ENCODE measurements around the gene TELO2.

TELO2 gene

GRCh38 chr16:1509307-1510221 is 16.4 kb downstream of the TELO2 start:
- no peak for TF ChIP-seq CTCF (IDR thresholded peaks at IDR 0.05; ENCODE audit: low read length, missing control alignments)

GRCh38 chr16:1510272-1510671 is 17.1 kb downstream of the TELO2 start:
- TF ChIP-seq CTCF (IDR thresholded peaks at IDR 0.05; ENCODE audit: low read length, missing control alignments): no peak

More at GRCh38 chr16:1509307-1510221, 16.4 kb downstream of the TELO2 start:
- no peak overlapping the region for H3K4me3 ChIP-seq (replicated peaks; ENCODE audit: low read depth, low read length)
- DNase-seq (ENCODE audit: low read depth): no peak

GRCh38 chr16:1510941-1511351 is 17.8 kb downstream of the TELO2 start:
- no peak for TF ChIP-seq CTCF (IDR thresholded peaks at IDR 0.05; ENCODE audit: low read length, missing control alignments)
- no peak for DNase-seq (ENCODE audit: low read depth)
- H3K4me3 ChIP-seq (replicated peaks; ENCODE audit: low read depth, low read length): no peak overlapping the region

More at GRCh38 chr16:1510272-1510671, 17.1 kb downstream of the TELO2 start:
- H3K4me3 ChIP-seq (replicated peaks; ENCODE audit: low read depth, low read length): no peak overlapping the region
- no peak for DNase-seq (ENCODE audit: low read depth)

- no peak for TF ChIP-seq CTCF (IDR thresholded peaks at IDR 0.05; ENCODE audit: low read length, missing control alignments)
- DNase-seq (ENCODE audit: low read depth): no peak
Observed at GRCh38 chr16:1511662-1512569, 18.8 kb downstream of the TELO2 start.

GRCh38 chr16:1512774-1513173 is 19.6 kb downstream of the TELO2 start:
- no peak overlapping the region for H3K4me3 ChIP-seq (replicated peaks; ENCODE audit: low read depth, low read length)
- DNase-seq (ENCODE audit: low read depth): no peak
- TF ChIP-seq CTCF (IDR thresholded peaks at IDR 0.05; ENCODE audit: low read length, missing control alignments): no peak

More at GRCh38 chr16:1511662-1512569, 18.8 kb downstream of the TELO2 start:
- H3K4me3 ChIP-seq (replicated peaks; ENCODE audit: low read depth, low read length): no peak overlapping the region

- no peak for TF ChIP-seq CTCF (IDR thresholded peaks at IDR 0.05; ENCODE audit: low read length, missing control alignments)
- DNase-seq (ENCODE audit: low read depth): no peak
- H3K4me3 ChIP-seq (replicated peaks; ENCODE audit: low read depth, low read length): no peak overlapping the region
Observed at GRCh38 chr16:1514507-1514906, 21.3 kb downstream of the TELO2 start.

Measured in fibroblast of pulmonary artery (primary cell).